Pulmonary artery endothelial cell (primary cell): Measurements from ENCODE around the gene ADRA2B. TPM values are rescaled to one million over a fixed set of nuclear protein-coding genes. Genes with fewer than 3 reads are reported as not detected.
"Not testable (repeated sequence)": the region's sequence is repeated elsewhere in the genome, so short reads cannot be mapped to it uniquely, and the experiment has no call there.

ENCODE experiments used
- DNase-seq: peaks from one replicate; pipeline ENCODE4 v3.0.0-alpha.2; 2011; ENCODE audit warnings: low read depth, low spot score
- total RNA-seq: library from RNA; depleted of rRNA; stranded (reverse); fragments of >200 nt; gene quantifications from 2 replicates; pipeline ENCODE4 v1.2.3, GENCODE V29; 2014

Gene ADRA2B
- total RNA-seq, 1 donor from 2014 or later: not detected

- DNase-seq: no peak
Observed at GRCh38 chr2:96150791-96151594, 34.6 kb upstream of the ADRA2B start.

- no peak for DNase-seq
Observed at GRCh38 chr2:96150007-96150640, 33.8 kb upstream of the ADRA2B start.

DNA sequence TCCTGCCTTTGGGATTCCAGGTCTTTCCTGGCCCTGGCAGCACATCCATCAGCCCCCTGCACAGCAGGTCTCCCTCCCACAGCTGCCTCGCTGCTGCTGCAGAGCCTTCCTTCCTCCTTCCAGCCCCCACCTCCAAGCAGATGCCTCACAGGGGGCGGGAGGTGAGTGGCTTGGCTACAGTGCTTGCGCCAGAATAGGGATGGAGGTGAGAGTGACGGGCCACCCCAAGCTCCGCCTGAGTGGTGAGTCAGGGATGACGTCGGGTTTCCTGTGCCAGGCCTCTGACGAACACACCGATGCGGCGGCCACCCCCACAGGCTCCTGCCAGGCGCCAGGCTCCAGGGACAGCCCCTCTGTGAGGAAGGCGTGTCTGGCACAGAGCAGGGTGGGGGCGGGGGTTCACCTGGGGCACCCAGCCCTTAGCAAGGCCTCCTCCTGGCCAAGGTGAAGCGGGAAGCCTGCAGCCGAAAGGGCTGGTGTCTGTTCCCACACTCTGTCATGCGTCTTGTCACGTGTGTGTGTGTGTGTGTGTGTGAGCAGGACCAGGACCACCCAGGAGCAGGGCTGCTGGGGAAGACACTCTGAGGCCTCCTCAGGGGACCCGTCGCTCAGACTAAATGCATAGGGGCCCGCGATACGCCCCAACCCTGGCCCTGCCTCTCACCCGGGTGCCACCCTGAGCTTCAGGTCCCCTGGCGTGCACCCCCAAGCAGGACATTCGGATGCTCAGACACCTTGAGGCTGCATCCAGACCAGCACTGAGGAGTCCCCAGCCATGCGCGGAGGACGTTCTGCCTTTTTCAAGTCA, 32.2 kb upstream of the ADRA2B start:
- peak; percentile 52 for DNase-seq

GRCh38 chr2:96147593-96148201, 31.3 kb upstream of the ADRA2B start:
- no peak for DNase-seq

DNA sequence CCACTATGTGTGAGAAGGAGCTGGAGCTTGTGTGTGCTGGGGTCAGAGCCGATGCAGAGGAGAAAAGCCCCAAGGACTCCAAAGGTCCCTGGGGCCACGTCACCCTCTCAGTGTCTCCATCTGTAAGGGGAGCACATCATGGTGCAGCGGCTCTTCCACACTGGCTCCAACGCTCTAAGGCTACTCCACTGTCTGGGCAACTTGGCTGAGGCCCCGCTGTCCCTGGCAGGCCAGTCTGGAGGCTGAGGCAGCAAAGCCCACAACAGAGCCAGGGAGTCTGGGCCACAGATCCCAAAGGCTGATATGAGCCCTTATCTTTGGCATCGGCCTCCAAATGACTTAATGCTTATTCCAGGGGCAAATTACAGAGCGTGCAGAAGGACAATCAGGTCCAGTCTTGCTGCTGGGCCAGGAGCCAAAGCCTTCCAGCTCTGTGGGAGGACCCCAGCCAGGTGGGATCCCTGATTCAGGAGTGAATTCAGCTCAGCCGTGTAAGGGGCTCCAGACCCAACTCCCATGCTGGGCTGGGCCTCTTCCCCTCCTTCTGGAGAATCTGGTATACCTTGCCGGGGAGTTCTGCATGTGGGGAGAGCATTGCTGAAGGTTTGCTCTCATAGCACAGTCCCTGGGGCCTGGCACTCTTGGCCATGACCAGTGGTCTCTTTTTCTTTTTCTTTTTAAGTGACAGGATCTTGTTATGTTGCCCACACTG, 30.7 kb upstream of the ADRA2B start:
- no peak for DNase-seq

GRCh38 chr2:96146153-96146880, 29.9 kb upstream of the ADRA2B start:
- DNase-seq: no peak

DNA sequence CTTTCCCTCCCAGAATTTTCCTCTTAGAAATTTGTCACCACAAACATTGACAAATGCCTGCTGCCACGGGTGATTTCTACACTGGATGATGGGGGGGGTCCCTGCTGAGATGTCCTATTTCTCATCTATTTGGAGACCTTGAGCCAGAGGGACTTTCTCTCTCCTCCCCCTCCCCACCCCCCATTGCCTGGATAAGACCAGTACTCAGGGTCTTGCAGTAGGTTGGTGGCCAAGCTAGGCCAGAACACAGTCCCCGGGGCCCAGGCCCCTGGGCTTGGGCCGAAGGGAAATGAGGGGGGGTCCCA, 29.4 kb upstream of the ADRA2B start:
- no peak for DNase-seq

DNA sequence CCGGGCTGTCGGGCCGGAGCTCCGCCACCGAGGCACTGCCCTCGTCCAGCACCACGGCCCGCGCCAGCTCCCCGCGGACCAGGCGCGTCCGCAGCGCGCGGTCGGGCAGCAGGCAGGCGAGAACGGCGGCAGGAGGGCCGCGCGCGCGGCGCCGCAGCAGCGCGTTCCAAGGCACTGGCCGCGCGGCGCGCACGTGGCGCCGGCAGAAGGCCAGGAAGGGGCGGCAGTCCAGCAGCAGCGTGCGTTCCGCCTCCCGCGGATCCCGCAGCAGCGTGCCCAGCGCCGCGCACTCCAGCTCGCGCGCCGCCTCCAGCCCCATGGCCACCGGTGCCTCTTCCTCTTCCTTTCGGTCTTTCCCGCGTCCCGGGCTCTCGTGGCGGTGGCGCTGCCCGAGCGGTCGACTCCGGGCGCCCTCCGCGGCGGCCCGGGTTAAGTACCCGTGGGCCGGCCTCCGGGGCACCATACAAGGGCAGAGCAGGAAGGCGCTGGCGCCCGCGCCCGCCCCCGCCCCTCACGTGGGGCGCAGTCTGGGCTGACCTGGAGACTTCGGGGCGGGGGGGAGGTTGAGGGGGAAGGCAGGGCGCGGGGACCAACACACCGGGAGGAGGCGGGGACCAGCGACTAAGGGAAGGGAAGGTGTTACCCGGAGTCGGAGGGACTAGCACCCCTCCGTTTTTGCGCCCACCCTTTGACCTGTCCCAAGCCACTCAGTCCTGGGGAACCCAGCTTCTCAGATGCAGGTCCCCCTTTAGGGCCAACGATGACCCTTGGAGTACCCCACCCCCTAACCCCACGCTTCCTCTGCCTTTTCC, 28.9 kb upstream of the ADRA2B start, which contains the start of gene DUSP2:
TSS of gene DUSP2 (minus strand) at position 405 of the 812 bp plus-strand sequence. CDS start at position 319, 86 bp downstream.
- DNase-seq: no peak

- DNase-seq: no peak
Observed at GRCh38 chr2:96144481-96145035, 28.2 kb upstream of the ADRA2B start.

- no peak for DNase-seq
Observed at GRCh38 chr2:96143848-96144480, 27.6 kb upstream of the ADRA2B start.

GRCh38 chr2:96143231-96143847, 27.0 kb upstream of the ADRA2B start:
- no peak for DNase-seq

- DNase-seq: no peak
Observed at GRCh38 chr2:96142217-96143113, 26.1 kb upstream of the ADRA2B start.

DNA sequence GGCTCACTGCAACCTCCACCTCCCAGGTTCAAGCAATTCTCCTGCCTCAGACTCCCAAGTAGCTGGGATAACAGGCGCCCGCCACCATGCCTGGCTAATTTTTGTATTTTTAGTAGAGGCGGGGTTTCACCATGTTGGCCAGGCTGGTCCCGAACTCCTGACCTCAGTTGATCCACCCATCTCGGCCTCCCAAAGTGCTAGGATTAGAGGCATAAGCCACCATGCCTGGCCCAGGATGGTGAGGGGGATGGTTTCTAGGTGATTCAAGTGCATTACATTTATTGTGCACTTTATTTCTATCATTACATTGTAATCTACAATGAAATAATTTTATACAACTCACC, 25.2 kb upstream of the ADRA2B start:
- not testable (repeated sequence) for DNase-seq

DNA sequence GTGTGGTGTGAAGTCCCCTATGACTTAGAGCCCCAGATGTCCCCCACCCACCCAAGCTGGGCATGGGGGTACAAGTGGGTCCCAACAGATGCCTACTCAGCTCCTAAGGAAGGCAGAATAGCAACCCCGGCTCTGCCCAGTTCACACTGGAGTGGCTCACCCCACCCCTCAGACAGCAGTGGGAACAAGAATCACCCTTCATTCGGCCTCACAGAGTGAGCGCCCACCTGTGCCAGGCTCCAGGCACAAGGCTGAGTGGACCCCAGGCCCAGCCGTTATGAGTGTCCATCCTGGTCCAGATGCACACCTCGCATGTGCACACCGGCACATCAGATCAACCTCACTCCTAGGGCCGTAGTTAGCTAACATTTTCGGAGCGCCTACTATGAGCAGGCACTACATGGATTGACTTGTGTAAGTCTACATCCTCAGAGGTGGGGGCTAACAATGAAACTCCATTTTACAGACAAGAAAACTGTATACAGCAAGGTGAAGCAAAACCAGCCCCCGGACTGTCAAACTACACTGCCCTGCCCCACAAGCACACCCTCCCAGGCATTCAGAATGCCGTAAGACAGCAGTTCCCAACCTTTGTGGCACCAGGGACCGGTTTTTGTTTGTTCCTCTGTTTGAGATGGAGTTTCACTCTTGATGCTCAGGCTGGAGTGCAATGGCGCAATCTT, 24.7 kb upstream of the ADRA2B start:
- no peak for DNase-seq

DNA sequence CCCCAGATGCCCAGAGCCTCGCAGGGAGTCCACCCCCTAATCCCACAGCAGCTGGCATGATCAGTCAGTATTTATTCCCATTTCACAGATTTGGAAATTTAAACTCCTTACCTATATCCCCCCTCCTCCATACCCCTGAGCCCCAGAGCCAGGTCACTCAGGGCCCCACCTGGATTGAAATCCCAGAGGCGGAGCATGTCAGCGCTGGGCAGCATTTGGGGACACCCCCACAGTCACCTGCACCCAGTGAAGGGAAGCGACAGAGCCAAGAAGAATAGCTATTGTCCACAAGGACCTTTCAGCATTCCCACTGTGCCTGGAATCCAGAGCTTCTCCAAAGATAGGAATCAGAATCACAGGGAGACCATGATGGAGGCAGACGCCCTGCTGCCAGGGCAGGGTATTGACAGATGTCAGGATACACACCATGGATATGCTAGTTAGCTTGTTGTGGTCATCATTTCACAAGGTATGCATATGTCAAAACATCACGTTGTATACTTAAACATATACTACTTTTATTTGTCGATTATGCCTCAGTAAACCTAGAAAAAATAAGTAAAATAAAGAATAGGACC, 22.9 kb upstream of the ADRA2B start:
- DNase-seq: no peak
